ENCODE results near the gene SLCO2A1. TPM values are rescaled to one million over a fixed set of nuclear protein-coding genes. Genes with fewer than 3 reads are reported as not detected.

Gene SLCO2A1
- total and polyA plus RNA-seq, 2 of the 4 experiments (the other 2 are of a cell fraction), result under 0.01 to 1.5 TPM

- H2AK9ac ChIP-seq (replicated peaks; ENCODE audit: low read depth, low read length, poor library complexity), result no peak overlapping the region
- no peak overlapping the region for H4K91ac ChIP-seq (ENCODE audit: insufficient read depth, low read depth, low read length)
- no peak overlapping the region for H3K56ac ChIP-seq (ENCODE audit: extremely low read depth, insufficient read depth, low read length)
- no peak overlapping the region for H3K4me3 ChIP-seq (ENCODE audit: insufficient read depth, low read depth, low read length)
- H3K4ac ChIP-seq (ENCODE audit: low read depth, low read length), result no peak overlapping the region
- H4K20me1 ChIP-seq (ENCODE audit: insufficient read depth, low read length), result no peaks in the 10 kb centered on the region
- 0 out of 2 replicates have a peak, but pooled peaks cover 2% of the 10 kb centered on the region for H3K4me1 ChIP-seq (ENCODE audit: control insufficient read depth, insufficient read depth, low read length)
- ChIA-PET CTCF (no interaction called here), POLR2A (ENCODE audit: unreplicated experiment) (no interaction called here)
- TF ChIP-seq MAFK (IDR thresholded peaks at IDR 0.05; ENCODE audit: low read depth, low read length) (no peak), POLR2A (IDR thresholded peaks at IDR 0.05; ENCODE audit: low read depth, low read length) (no peak), MAZ (IDR thresholded peaks at IDR 0.05; ENCODE audit: borderline replicate concordance, low read depth, low read length) (no peak), RAD21 (IDR thresholded peaks at IDR 0.05; ENCODE audit: low read length) (no peak), RFX5 (IDR thresholded peaks at IDR 0.05; ENCODE audit: low read depth, low read length) (no peak), NFE2L2 (IDR thresholded peaks at IDR 0.05; ENCODE audit: low read depth, low read length) (no peak), ELK1 (IDR thresholded peaks at IDR 0.05; ENCODE audit: borderline replicate concordance, low read depth, low read length) (no peak)
- H3K27ac ChIP-seq (ENCODE audit: insufficient read depth, low read length), result no peak overlapping the region
- no peak overlapping the region for H2AK5ac ChIP-seq (ENCODE audit: low read depth, low read length)
- H2BK15ac ChIP-seq (ENCODE audit: low read depth, low read length), result no peak overlapping the region
- WGBS, 2 experiments (ENCODE audit: extremely low coverage in 2 of 2, insufficient read length in 1 of 2), result 100% methylated on average over 1 of the region's 2 CpGs; no CpG with 5 or more reads in 1 of the 2 experiments
- H3K9ac ChIP-seq (ENCODE audit: low read depth, low read length), result no peak overlapping the region
- no peak overlapping the region for H3K23ac ChIP-seq (ENCODE audit: low read depth, low read length)
- no peaks in the 10 kb centered on the region; the same call in 1 of the 2 replicates for H3K9me1 ChIP-seq (ENCODE audit: insufficient read depth, low read length)
- no peak for ATAC-seq (ENCODE audit: low read depth)
- no peak overlapping the region for H2BK120ac ChIP-seq (ENCODE audit: low read depth, low read length)
- H2BK5ac ChIP-seq (ENCODE audit: low read depth, low read length, poor library complexity, severe bottlenecking), result no peak overlapping the region
- no peak overlapping the region for H2BK20ac ChIP-seq (ENCODE audit: low read depth, low read length)
- BruUV-seq (replicated peaks), result no TSS peak
- H3K14ac ChIP-seq (replicated peaks; ENCODE audit: low read depth, low read length), result no peak overlapping the region
- H4K5ac ChIP-seq (ENCODE audit: low read depth, low read length), result no peak overlapping the region
- H3K27me3 ChIP-seq (ENCODE audit: control insufficient read depth, insufficient read depth, low read length), result peaks cover 1% of the 10 kb centered on the region; the same call in 1 of the 2 replicates
- no peak overlapping the region for H4K8ac ChIP-seq (ENCODE audit: low read depth in 2 of 2, low read length in 2 of 2)
- intact Hi-C loops (cut with micrococcal nuclease), result no loop called here
- no peak overlapping the region for H3K18ac ChIP-seq (ENCODE audit: low read depth, low read length)
- DNase-seq, result no peak
- dilution Hi-C loops (cut with HindIII; ENCODE audit: low sequenced_read_pairs, unreplicated experiment), result no loop called here
- in situ Hi-C loops (cut with MboI; ENCODE audit: low sequenced_read_pairs), result no loop called here
- H3K36me3 ChIP-seq (ENCODE audit: control insufficient read depth, insufficient read depth, low read length), result no peaks in the 10 kb centered on the region
- H2AFZ ChIP-seq (replicated peaks; ENCODE audit: low read length, poor library complexity), result peak overlapping the region; percentile 52
- H3K79me1 ChIP-seq (ENCODE audit: low read depth in 1 of 2, low read length in 2 of 2), result no peaks in the 10 kb centered on the region
- H3K4me2 ChIP-seq (ENCODE audit: low read depth, low read length), result no peak overlapping the region
- no peaks in the 10 kb centered on the region for H3K9me3 ChIP-seq (ENCODE audit: control insufficient read depth, insufficient read depth, low read length)
These were observed 38.1 kb downstream of the SLCO2A1 start for GRCh38 chr3:133991637-133992036.
